SKM-1 treated with dmso at 0.1 percent for 144 hours (cell line): Measurements from ENCODE around the gene CD8B2.
"Not testable (repeated sequence)": the region's sequence is repeated elsewhere in the genome, so short reads cannot be mapped to it uniquely, and the experiment has no call there.

Experiments used
- DNase-seq: peaks from one replicate; lab custom pipeline; 2025; ENCODE audit not compliant: unreplicated experiment; lab: John Stamatoyannopoulos, UW

CD8B2 gene

DNA sequence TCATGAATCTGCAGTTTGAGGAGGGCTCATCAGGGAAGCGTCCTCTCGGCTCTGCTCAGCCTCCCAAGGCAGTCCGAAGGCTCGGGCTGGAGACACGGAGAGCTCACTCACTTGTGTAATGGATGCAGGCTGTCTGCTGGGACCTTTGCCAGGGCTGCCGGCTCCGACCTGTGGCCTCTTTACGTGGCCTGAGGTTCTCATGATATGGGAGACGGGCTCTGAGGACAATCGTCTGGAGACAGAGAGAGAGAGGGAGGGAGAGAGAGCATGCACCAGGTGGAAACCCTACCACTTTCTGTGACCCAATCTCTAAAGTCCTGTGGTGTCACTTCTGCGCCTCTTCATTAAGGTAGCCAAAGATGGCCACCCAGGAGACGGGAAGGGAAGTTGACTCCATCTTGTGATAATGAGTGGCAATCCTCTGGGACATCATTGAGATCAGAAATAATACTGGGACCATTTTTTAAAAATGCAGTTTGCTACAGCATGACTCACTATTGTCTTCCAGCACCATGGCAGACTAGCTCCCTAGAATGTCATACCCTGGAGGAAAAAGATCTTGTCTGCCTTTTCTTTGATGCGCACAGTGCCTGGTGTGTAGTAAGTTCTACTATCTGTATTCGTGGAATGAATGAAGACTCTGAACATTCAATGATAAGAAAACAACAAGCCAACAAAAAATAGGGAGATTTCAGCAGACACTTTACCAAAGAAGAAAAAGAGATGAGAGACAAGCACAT is 60.2 kb downstream of the CD8B2 start:
- no peak for DNase-seq

DNA sequence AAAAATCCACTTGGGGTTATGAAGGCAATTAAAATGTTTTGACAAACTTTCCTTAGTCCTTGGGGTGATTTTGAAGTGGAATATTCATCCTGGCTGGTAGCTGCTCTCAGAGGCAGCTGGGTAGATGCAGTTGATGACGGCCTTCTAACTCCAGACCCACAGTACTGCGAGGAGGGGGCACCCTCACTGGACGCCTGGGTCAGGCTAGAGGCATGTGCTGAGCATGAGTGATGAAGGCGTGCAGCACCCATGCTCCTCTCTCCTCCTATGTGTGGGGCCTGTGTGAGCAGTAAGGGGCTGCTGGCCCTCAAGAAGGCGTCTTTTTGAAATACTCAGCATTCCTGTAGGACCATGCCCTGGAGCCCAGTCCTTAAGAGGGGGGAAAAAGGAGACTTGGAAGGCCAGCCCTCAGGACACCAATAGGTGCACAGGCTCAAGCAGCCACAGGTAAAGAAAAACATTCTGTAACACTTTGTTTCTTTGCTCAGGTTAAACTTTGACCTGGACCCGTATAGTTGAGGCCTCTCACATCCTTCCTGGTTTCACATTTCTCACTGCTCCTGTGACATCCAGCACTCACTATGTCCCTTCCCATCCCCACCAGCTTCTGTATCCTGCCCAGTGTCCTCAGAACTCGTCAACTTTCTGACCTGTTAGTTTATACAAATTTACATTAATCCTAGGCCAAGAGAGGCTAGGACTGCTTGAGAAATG is 64.4 kb downstream of the CD8B2 start:
- DNase-seq: no peak

DNA sequence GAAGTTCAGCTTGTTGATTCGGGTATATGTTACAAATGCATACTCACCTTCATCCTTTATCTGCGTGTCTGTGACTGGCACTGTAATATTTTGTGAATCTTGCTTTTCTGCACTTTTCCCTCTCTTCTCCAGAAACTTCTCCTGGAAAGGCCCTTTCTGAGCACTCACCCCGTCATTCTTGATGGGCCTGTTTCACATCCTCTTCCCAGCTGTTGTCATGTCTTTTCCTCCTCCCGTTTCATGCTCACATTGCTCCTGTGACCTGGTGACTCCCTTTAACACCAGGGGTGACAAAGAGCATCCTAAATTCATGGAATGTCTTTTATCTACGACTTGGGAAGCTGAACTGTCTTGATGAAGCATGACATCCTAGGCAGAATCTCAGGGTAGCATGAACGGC is 65.8 kb downstream of the CD8B2 start:
- no peak for DNase-seq

DNA sequence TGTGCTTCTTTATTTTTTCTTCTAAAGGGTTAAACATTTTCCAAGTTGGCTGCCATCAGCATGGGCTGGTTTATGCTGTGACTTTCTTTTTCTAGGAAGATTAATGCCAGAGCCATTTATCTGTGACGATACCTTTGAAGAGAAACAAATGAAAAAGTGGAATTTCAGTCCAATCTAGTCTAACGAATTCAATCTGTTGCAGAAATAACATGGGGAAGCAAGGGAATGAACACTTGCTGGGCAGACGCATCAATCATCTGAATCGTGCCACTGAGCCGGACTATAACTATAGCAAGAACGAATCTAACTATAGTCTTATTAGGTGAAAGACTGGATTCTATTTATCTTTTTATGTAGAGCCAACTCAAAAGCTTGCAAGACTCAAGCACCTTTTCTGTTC is 66.2 kb downstream of the CD8B2 start:
- no peak for DNase-seq

DNA sequence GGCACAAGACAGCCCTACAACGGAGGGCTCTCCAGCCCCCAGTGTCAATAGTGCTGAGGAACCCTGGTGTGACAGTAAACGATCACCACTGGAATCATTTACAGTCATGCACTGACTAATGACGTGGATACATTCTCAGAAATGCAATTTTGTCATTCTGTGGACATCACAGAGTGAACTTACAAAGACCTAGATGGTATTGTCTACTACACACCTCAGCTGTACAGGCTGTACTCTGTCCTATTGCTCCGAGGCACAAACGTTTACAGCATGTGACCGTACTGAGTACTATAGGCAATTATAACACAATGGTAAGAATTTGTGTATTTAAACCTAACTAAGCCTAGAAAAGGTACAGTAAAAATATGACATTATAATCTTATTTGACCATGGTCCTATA is 67.2 kb downstream of the CD8B2 start:
- DNase-seq: no peak

- no peak for DNase-seq
These were observed 67.9 kb downstream of the CD8B2 start for GRCh38 chr2:106555053-106555452.

- not testable (repeated sequence) for DNase-seq
These were observed 72.6 kb downstream of the CD8B2 start for GRCh38 chr2:106559786-106560185.

GRCh38 chr2:106560773-106561172 is 73.6 kb downstream of the CD8B2 start:
- no peak for DNase-seq

DNA sequence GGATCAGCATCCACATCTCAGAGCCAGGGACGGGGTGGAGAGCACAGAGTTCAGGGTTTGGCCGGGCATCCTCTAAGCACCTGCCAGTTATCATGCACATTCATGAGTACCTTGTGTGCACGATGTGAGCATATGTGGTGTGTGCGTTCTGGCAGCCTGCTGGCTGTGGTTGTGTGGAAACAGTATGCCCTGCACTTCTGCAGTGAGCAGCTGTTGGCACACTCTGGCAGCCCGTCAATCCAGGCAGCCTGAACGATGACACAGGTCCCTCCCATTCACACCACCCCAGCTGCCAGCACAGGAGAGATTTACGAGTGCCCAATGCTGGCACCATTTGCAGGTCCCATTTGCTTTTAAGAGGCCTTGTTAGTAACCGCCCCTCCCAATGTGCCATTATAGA is 74.2 kb downstream of the CD8B2 start:
- no peak for DNase-seq

- DNase-seq: no peak
These were observed 74.6 kb downstream of the CD8B2 start for GRCh38 chr2:106561803-106562202.

DNA sequence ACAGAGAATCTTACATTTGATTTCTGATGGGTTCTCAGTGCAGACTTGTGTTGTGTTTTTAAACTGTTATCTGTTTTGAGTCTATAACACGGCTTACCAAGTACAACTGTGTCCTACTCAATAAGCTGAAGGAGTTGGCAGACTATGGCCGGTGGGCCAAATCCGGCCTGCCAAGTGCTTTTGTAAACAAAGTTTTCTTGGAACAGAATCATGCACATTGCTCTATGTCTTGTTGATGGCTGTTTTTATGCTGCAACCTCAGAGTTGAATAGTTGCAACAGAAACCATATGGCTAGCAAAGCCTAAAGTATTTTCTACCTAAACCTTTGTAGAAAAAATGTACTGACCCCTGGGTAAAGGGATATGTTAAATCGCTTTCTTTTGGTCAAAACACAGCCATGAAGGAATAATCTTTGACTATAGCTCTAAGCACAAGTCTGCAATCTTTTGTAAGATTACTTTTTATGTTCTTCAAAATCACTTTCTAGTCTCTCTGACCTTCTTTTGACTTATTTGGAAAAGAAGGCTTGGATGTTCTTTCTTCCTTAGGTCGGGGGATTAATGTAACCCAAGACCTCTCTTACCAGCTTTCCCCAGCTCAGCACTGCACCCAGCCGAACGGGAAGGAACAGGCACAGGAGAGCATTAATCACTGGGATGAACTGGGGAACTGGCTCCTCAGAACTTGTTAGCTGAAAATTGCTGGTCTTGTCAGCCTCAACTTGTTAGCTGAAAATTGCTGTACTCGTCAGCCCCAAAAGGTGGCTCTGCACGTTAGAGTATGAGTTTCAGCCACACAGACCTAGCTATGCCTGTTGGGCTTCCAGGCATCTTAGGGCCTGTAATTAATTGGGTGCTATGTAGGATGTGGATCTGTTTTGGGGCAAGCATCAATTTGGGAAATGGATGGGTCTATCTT is 75.4 kb downstream of the CD8B2 start:
- no peak for DNase-seq

- no peak for DNase-seq
These were observed 76.0 kb downstream of the CD8B2 start for GRCh38 chr2:106563195-106563594.

- DNase-seq: no peak
These were observed 78.4 kb downstream of the CD8B2 start for GRCh38 chr2:106565599-106565998.

DNA sequence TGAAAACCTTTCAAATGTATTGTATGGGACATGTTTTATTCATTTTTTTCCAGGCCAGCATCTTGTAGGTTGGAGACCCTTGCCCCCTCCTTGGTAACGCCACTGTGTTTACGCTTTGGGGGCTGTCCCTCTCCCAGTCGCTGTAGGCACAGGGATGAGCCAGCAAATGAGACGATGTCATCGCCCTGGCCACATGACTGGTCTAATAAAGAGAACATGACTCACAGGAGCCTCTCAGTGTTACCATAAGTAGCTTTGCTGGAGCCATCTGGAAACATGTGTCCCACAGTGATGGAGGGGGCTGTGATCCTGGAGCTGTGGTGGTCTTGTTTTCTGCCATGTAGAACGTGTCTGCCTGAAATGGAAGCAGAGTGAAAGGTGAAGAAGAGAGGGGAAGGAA is 78.9 kb downstream of the CD8B2 start:
- DNase-seq: no peak

DNA sequence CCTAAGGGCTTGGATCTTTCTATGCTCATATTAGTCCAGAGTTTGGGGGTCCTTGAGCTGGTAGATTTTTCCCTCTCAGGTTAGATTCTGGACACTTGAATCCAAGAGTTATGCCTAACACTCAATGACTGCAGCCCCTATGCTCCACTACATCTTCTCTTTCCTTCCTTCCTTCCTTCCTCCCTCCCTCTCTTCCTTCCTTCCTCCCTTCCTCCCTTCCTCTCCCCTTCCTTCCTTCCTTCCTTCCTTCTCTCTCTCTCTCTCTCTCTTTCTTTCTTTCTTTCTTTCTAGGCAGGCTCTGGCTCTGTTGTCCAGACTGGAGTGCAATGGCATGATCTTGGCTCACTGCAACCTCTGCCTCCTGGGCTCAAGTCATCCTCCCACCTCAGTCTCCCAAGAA is 79.3 kb downstream of the CD8B2 start:
- not testable (repeated sequence) for DNase-seq

DNA sequence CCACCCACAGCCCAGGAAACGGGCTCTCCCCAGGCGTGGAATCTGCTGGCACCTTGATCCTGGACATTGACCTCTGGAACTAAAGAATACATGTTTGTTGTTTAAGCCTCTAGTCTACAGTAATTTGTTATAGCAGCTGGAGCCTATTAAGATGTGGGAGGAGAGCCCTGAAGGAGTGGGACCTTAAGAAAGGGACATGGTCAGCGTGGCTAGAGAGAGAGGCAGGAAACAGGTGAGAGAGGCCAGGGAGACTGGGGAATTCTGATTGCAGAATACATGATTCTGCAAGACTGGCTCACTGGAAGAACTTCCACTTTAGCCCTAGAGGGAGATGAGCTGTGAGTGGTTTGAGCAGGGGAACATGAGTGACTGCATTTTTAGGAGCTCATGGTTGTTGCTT is 83.2 kb downstream of the CD8B2 start:
- no peak for DNase-seq
